Neutrophil (primary cell): ENCODE data around the gene PCDHAC2.

Source experiments
- H3K27ac ChIP-seq: fragments of 200-600 bp; sonication (generic); 2 replicates; pipeline ENCODE4 v1.5.1; 2016; ENCODE audit warnings: mild to moderate bottlenecking, moderate library complexity
- H3K27me3 ChIP-seq: fragments of 200-600 bp; sonication (generic); 2 replicates; pipeline ENCODE4 v1.6.0; 2016; ENCODE audit warnings: mild to moderate bottlenecking
- H3K36me3 ChIP-seq: fragments of 200-600 bp; sonication (generic); 2 replicates; pipeline ENCODE4 v1.5.1; 2017
- H3K4me1 ChIP-seq, 2 experiments: fragments of 200-600 bp in 1 of 2; sonication (generic) in 1 of 2; 1 replicate in 1 of 2; 2 replicates in 1 of 2; pipeline versions ENCODE4 v1.5.1 to v1.6.1; 2013 to 2016; ENCODE audit warnings: low read depth in 1 of 2, low read length in 1 of 2, mild to moderate bottlenecking in 1 of 2, moderate library complexity in 1 of 2; ENCODE audit not compliant: control insufficient read depth in 1 of 2, insufficient read depth in 1 of 2
- H3K4me3 ChIP-seq, 2 experiments: fragments of 200-600 bp in 1 of 2; sonication (generic) in 1 of 2; 1 replicate in 1 of 2; 2 replicates in 1 of 2; pipeline ENCODE4 v1.5.1; 2013 to 2016; ENCODE audit warnings: low read depth in 1 of 2, low read length in 1 of 2, mild to moderate bottlenecking in 1 of 2, moderate library complexity in 1 of 2
- H3K9me3 ChIP-seq: fragments of 200-600 bp; sonication (generic); 2 replicates; pipeline ENCODE4 v1.5.1; 2016
- CTCF ChIP-seq: fragments of 200-600 bp; sonication (generic); IDR thresholded peaks from 2 replicates; pipeline ENCODE4 v1.5.1; 2016; ENCODE audit warnings: antibody characterized with exemption

PCDHAC2 gene

GRCh38 chr5:140966293-140967225, at the start of gene PCDHAC2:
Gene PCDHAC2, plus strand, starts transcription at chr5:140966476. Its CDS starts 291 bp downstream, at chr5:140966767.
- Histone ChIP-seq H3K4me1 (no peaks in the 10 kb centered on the region), H3K9me3 (no peaks in the 10 kb centered on the region), H3K27ac (no peak within 1 kb of the TSS), H3K36me3 (no peaks in the 10 kb centered on the region), H3K27me3 (peaks cover 46% of the 10 kb centered on the region), H3K4me3 (no peak within 1 kb of the TSS)
- no peak for TF ChIP-seq CTCF

GRCh38 chr5:140923601-140924000, 42.7 kb upstream of the PCDHAC2 start:
- Histone ChIP-seq H3K36me3 (no peaks in the 10 kb centered on the region), H3K27me3 (peaks cover 46% of the 10 kb centered on the region), H3K4me1 (no peaks in the 10 kb centered on the region), H3K4me3 (no peak overlapping the region), H3K9me3 (peaks cover 5% of the 10 kb centered on the region), H3K27ac (no peak overlapping the region)
- no peak for TF ChIP-seq CTCF

GRCh38 chr5:140925806-140926442, 40.4 kb upstream of the PCDHAC2 start, which contains the start of gene PCDHAC1:
Gene PCDHAC1, plus strand, starts transcription at chr5:140926299. Its CDS starts 594 bp downstream, at chr5:140926893.
- Histone ChIP-seq H3K9me3 (peaks cover 5% of the 10 kb centered on the region), H3K4me3 (no peak within 1 kb of the TSS), H3K27me3 (peaks cover 50% of the 10 kb centered on the region), H3K27ac (no peak within 1 kb of the TSS), H3K36me3 (no peaks in the 10 kb centered on the region), H3K4me1 (no peaks in the 10 kb centered on the region)
- TF ChIP-seq CTCF: no peak

- H3K4me3 ChIP-seq: no peak overlapping the region
- H3K27me3 ChIP-seq: peaks cover 50% of the 10 kb centered on the region
- no peak for TF ChIP-seq CTCF
- H3K36me3 ChIP-seq: no peaks in the 10 kb centered on the region
- H3K9me3 ChIP-seq: peaks cover 5% of the 10 kb centered on the region
- no peaks in the 10 kb centered on the region for H3K4me1 ChIP-seq
- H3K27ac ChIP-seq: no peak overlapping the region
Measured at GRCh38 chr5:140926443-140927227, 39.6 kb upstream of the PCDHAC2 start.

- Histone ChIP-seq H3K4me1 (no peaks in the 10 kb centered on the region), H3K27me3 (peaks cover 50% of the 10 kb centered on the region), H3K4me3 (no peak overlapping the region), H3K36me3 (no peaks in the 10 kb centered on the region), H3K9me3 (peaks cover 5% of the 10 kb centered on the region), H3K27ac (no peak overlapping the region)
- no peak for TF ChIP-seq CTCF
Measured at GRCh38 chr5:140927228-140927573, 39.1 kb upstream of the PCDHAC2 start.
